HG02884 (cell line): ENCODE results near the gene ZNF264.
A peak's percentile ranks its signal among the peaks of the same experiment; 100 is the strongest.
"Not testable (repeated sequence)": the region's sequence is repeated elsewhere in the genome, so short reads cannot be mapped to it uniquely, and the experiment has no call there.

Source experiments
- ATAC-seq: cut with Tn5 transposase; IDR thresholded peaks from one replicate; pipeline ENCODE4 v1.9.1; 2021; ENCODE audit warnings: mild to moderate bottlenecking, moderate library complexity; ENCODE audit not compliant: unreplicated experiment

Gene ZNF264

GRCh38 chr19:57191141-57192076 lies at the start of gene ZNF264:
Gene ZNF264 (plus strand): TSS chr19:57191500. CDS start chr19:57191914, 414 bp downstream.
- ATAC-seq: peak; percentile 89

- no peak for ATAC-seq
These were observed 49.6 kb upstream of the ZNF264 start for GRCh38 chr19:57141699-57142098.

GRCh38 chr19:57152921-57153320 lies 38.4 kb upstream of the ZNF264 start:
- ATAC-seq: no peak

DNA sequence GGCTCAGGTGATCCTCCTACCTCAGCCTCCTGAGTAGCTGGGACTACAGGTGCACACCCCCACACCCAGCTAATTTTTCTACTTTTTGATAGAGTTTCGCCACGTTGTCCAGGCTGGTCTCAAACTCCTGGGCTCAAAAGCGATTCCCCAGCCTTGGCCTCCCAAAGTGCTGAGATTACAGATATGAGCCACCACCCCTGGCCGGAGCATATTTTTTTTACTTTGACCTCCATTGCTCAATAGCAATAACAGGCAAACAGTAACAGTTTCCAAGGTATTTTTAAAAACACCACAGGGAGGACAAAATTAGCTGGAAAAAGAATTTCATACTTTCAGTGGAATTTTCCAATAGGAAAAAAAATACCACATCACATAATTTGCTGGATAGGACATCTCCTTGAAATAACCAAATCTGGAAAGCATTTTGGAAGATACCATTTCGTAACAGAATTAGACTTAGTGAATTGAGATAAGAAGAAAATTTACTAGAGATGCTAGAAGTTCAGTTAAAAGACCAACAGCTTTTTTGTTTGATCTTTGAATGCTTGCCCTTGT lies 29.2 kb upstream of the ZNF264 start:
- ATAC-seq: no peak

GRCh38 chr19:57165846-57166245 lies 25.5 kb upstream of the ZNF264 start:
- no peak for ATAC-seq

- no peak for ATAC-seq
These were observed 23.9 kb upstream of the ZNF264 start, which contains the start of gene DUXA for GRCh38 chr19:57167385-57167784. Gene DUXA (minus strand): TSS chr19:57167485. CDS start chr19:57167443, 42 bp downstream.

- ATAC-seq: no peak
These were observed 19.7 kb upstream of the ZNF264 start for GRCh38 chr19:57171551-57172081.

DNA sequence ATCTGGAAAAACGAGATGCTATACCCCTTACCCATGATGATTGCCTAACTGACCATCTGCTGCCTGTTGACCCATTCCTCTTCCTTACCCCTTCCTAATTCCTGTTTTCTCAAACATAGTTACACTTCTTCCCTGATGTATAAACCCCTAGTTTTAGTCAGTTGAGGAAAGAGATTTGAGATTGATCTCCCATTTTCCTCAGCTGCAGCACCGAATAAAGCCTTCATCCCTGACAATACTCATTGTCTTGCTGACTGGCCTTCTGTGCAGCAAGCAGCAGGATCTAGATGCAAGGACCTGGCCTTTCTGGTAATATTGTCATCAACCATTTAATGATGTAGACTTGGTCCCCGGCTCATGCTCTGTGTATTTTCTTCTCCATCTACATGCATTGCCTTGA lies 999 bp upstream of the ZNF264 start:
- no peak for ATAC-seq

- ATAC-seq: no peak
These were observed 749 bp downstream of the ZNF264 start for GRCh38 chr19:57192077-57192420.

- ATAC-seq: no peak
These were observed 1.7 kb downstream of the ZNF264 start for GRCh38 chr19:57192993-57193392.

DNA sequence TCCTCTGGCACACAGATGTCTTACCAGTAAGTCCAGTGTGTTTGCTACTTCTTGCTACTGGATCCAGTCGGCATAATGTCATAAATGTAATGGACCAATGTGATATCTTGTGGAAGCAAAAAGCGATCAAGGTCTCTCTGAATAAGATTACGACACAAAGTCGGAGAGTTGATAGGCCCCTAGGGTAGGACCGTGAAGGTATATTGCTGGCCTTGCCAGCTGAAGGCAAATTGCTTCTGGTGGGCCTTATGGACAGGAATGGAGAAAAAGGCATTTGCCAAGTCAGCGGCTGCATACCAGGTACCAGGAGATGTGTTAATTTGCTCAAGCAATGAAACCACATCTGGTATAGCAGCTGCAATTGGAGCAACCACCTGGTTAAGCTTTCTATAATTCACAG lies 6.6 kb downstream of the ZNF264 start:
- not testable (repeated sequence) for ATAC-seq

DNA sequence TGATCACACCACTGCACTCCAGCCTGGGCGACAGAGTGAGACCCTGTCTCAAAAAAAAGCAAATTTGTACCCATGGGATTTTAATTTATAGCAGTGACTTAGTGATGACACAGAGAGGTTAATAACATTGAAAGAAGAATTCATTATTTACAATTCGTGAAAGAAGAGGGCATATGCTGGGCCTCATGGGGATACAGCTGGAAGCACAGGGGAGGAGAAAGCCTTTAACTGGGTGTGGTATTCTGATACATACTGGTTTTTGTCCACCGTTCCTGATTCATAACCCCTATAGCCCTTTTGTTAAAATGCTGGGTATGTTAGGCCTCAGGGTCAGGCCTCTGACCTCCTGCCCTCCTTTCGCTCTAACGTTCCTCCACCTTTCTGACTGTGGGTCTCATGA lies 10.9 kb downstream of the ZNF264 start:
- ATAC-seq: no peak

- no peak for ATAC-seq
These were observed 19.1 kb downstream of the ZNF264 start for GRCh38 chr19:57210381-57210780.

DNA sequence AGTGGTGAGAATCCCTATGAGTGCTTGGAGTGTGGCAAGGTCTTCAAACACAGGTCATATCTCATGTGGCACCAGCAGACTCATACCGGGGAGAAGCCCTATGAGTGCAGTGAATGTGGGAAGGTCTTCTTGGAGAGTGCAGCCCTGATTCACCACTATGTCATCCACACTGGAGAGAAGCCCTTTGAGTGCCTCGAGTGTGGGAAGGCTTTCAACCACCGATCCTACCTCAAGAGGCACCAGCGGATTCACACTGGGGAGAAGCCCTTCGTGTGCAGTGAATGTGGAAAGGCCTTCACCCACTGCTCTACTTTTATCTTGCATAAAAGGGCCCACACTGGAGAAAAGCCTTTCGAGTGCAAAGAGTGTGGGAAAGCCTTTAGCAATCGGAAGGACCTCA lies 20.8 kb downstream of the ZNF264 start:
- ATAC-seq: no peak

- ATAC-seq: no peak
These were observed 36.2 kb downstream of the ZNF264 start for GRCh38 chr19:57227502-57227901.

DNA sequence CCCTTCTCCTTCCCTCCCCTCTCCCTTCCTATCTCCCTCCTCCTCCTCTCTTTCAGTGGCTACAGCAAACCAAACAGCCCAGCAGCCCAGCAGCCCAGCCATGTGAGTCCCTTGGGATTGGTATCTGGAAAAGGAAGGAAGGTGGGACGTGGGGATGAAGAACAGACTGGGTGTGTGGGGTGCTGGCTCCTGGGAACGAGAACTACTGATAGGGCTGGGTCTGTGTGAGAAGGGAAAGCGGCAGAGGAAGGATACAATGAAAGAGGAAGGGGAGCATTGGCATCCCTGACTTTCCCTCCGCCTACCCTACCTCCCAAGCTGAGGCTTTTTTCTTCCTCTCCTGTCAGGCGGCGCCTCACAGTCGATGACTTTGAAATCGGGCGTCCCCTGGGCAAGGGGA lies 40.4 kb downstream of the ZNF264 start:
- no peak for ATAC-seq

GRCh38 chr19:57233207-57233606 lies 41.9 kb downstream of the ZNF264 start:
- no peak for ATAC-seq

DNA sequence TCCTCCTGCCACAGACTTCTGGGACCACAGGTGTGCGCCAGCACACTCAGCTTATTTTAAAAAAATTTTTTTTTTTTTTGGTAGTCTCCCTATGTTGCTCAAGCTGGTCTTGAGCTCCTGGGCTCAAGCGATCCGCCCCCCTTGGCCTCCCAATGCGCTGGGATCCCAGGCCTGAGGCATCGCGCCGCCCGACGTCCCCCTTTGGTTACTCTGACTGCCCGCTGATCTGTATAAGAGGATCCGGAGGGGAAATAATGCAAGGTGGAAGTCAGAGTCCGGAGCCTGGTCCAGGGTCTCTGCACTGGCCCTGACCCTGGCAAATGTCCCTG lies 48.6 kb downstream of the ZNF264 start:
- ATAC-seq: no peak

GRCh38 chr19:57240311-57241090 lies 49.2 kb downstream of the ZNF264 start, which contains the start of gene ZNF805:
Gene ZNF805 (plus strand): TSS chr19:57240632. CDS start chr19:57240892, 260 bp downstream.
- ATAC-seq: peak; percentile 89

DNA sequence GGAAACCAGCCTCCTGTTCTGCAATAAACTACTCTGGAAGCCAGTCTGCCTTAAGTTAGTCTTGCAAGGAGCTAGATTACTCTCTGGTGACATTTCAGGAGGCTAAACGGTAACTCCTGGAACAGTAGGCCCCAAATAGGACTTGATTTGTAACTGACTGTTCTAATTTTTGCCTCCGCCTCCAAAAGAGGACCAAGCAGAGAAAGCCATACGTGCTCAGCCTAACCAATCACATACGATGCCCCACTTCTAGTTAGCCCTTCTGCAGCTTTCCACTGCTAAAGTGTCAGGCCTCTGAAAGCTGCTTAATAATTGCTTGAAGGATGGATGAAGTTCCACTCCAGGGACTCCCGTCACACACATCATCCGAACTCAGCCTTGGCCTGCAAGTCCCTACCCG lies 49.9 kb downstream of the ZNF264 start:
- no peak for ATAC-seq

DNA sequence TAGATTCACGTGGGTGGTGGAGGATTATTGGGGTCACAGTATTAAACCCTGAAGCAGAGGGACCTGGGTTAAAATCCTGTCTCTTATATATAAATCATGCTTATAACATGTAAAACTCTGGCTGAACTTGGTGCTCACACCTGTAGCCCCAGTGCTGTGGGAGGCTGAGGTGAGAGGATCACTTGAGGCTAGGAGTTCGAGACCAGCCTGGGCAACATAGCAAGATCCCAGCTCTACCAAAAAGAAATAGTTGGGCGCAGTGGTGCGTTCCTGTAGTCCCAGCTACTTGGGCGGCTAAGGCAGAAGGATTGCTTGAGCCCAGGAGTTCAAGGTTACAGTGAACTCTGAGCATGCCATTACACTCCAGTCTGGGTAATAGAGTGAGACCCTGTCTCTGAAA lies 51.5 kb downstream of the ZNF264 start:
- no peak for ATAC-seq
